ELR (cell line): Measurements from ENCODE around the gene CARD19.

Experiments
- DNase-seq: peaks from one replicate; pipeline ENCODE4 v3.0.0-alpha.2; 2015; ENCODE audit warnings: low read depth

CARD19 gene

DNA sequence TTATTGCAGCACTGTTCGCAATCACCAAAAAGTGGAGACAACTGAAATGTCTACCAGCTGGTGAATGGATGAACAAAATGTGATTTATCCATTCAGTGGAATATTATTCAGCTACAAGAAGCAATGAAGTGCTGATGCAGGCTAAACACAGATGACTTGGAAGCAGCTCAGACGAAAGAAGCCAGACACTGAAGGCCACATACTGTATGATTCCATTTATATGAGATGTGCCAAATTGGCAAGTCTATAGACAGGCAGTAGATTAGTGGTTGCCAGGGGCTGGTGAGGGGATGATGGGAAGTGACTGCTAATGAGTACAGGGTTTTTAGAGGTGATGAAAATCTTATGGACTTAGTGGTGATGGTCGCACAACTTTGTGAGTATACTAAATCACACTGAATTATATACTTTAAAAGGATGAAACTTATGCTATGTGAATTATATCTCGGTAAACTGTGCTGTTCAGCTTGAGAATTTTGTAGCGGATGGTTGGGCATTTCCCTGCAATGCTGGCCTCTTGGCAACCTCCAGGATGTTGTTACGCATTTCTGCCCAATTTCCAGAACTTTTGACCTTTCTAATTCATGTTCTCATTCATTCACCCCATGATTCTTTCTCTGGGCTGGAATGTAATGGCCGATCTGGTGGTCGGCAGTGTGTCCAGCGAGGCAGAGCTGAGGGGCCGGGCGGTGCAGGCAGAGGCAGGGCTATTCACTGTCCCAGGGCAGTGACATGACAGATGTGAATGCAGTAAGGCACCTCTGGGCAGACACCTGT, 66.0 kb downstream of the CARD19 start:
- no peak for DNase-seq
